Mucosa of gallbladder (tissue), 1 donor: ENCODE measurements around the gene PCARE. TPM values are rescaled to one million over a fixed set of nuclear protein-coding genes. Genes with fewer than 3 reads are reported as not detected.

ENCODE experiments used
- total RNA-seq: library from RNA; stranded (reverse); gene quantifications from one replicate; pipeline ENCODE4 v1.2.1, GENCODE V29; 2021
- donor health status: DM: no; HTN: no; CAD: no.

PCARE gene
- total RNA-seq, 1 donor from 2014 or later, result not detected

Other genes with a start within 250 kb of the PCARE start
- gene TRMT61B, start 204.2 kb downstream of the PCARE start, total RNA-seq, result 14.6 TPM
- 27.6 TPM for gene WDR43, start 179.9 kb downstream of the PCARE start, total RNA-seq
- 3.5 TPM for gene TOGARAM2, start 93.2 kb downstream of the PCARE start, total RNA-seq
- gene CLIP4, start 40.9 kb upstream of the PCARE start, total RNA-seq, result 37.2 TPM